Naive thymus-derived CD4-positive, alpha-beta T cell (primary cell): ENCODE measurements around the gene GRIP2. TPM values are rescaled to one million over a fixed set of nuclear protein-coding genes. Genes with fewer than 3 reads are reported as not detected.

Experiments
- ATAC-seq: fragments of 150-1000 bp; cut with Tn5 transposase; 2 replicates; pipeline ENCODE4 v1.10.0; 2021; ENCODE audit warnings: mild to moderate bottlenecking, moderate library complexity
- CTCF ChIA-PET: fragments of 350-600 bp; sonication (Branson Sonifier 250); formaldehyde crosslinking; loops from one replicate; lab custom pipeline; 2021; ENCODE audit warnings: antibody characterized with exemption; lab: Charles Lee
- POLR2A ChIA-PET: fragments of 350-600 bp; sonication (Branson Sonifier 250); formaldehyde crosslinking; loops from one replicate; lab custom pipeline; 2021; ENCODE audit warnings: antibody characterized with exemption, inconsistent platforms; lab: Charles Lee
- DNase-seq, 9 donors: peaks; one replicate each; pipeline versions ENCODE4 v3.0.0 to v3.0.0-alpha.2; 2020 to 2022; ENCODE audit warnings: mixed read lengths in 1 of 9
- H3K27ac ChIP-seq: one replicate; pipeline ENCODE4 v1.7.0; 2013; ENCODE audit warnings: mild to moderate bottlenecking, low read depth, low read length, moderate library complexity
- H3K27me3 ChIP-seq, 2 donors: one replicate each; pipeline ENCODE4 v1.7.0; 2013; ENCODE audit warnings: low read length in 2 of 2, mild to moderate bottlenecking in 2 of 2, moderate library complexity in 2 of 2; ENCODE audit not compliant: control insufficient read depth in 2 of 2, insufficient read depth in 2 of 2
- H3K36me3 ChIP-seq, 3 experiments: 1 replicate in 2 of 3; 2 replicates in 1 of 3; pipeline ENCODE4 v1.7.0; 2013; ENCODE audit warnings: low read length in 3 of 3, mild to moderate bottlenecking in 3 of 3, moderate library complexity in 1 of 3; ENCODE audit not compliant: insufficient read depth in 3 of 3, control insufficient read depth in 2 of 3
- H3K4me1 ChIP-seq, 2 donors: one replicate each; pipeline ENCODE4 v1.7.0; 2013; ENCODE audit warnings: low read length in 2 of 2, mild to moderate bottlenecking in 2 of 2, moderate library complexity in 1 of 2; ENCODE audit not compliant: control insufficient read depth in 2 of 2, insufficient read depth in 2 of 2
- H3K4me3 ChIP-seq: 2 replicates; pipeline ENCODE4 v1.7.0; 2013; ENCODE audit warnings: mild to moderate bottlenecking, low read length
- H3K9me3 ChIP-seq, 3 experiments: 1 replicate in 2 of 3; 2 replicates in 1 of 3; pipeline ENCODE4 v1.7.0; 2013; ENCODE audit warnings: low read length in 3 of 3; ENCODE audit not compliant: control insufficient read depth in 2 of 3
- H3K27ac Mint-ChIP-seq, 9 donors: one replicate each; pipeline ENCODE4 v1.8.0; 2020 to 2022; ENCODE audit warnings: mixed read lengths in 9 of 9, mild to moderate bottlenecking in 8 of 9, moderate library complexity in 5 of 9, inconsistent platforms in 2 of 9
- H3K27me3 Mint-ChIP-seq, 5 donors: one replicate each; pipeline ENCODE4 v1.8.0; 2021 to 2022; ENCODE audit warnings: mixed read lengths in 5 of 5, mild to moderate bottlenecking in 1 of 5
- H3K36me3 Mint-ChIP-seq, 5 donors: one replicate each; pipeline ENCODE4 v1.8.0; 2020 to 2022; ENCODE audit warnings: mixed read lengths in 5 of 5, mild to moderate bottlenecking in 3 of 5, inconsistent platforms in 1 of 5
- H3K4me1 Mint-ChIP-seq, 7 donors: one replicate each; pipeline ENCODE4 v1.8.0; 2020 to 2022; ENCODE audit warnings: mixed read lengths in 7 of 7, mild to moderate bottlenecking in 3 of 7, inconsistent platforms in 1 of 7
- H3K4me3 Mint-ChIP-seq, 10 donors: one replicate each; pipeline ENCODE4 v1.8.0; 2020 to 2022; ENCODE audit warnings: mild to moderate bottlenecking in 10 of 10, mixed read lengths in 10 of 10, moderate library complexity in 6 of 10, inconsistent platforms in 2 of 10
- H3K9me3 Mint-ChIP-seq, 11 donors: one replicate each; pipeline ENCODE4 v1.8.0; 2020 to 2022; ENCODE audit warnings: mixed read lengths in 11 of 11, mild to moderate bottlenecking in 4 of 11, inconsistent platforms in 1 of 11, moderate library complexity in 1 of 11
- intact Hi-C, 2 donors: fragments of 100-400 bp; cut with micrococcal nuclease; formaldehyde crosslinking; loops; one replicate each; pipeline ENCODE4 v1.15.1; 2023
- polyA plus RNA-seq, 2 donors: library from polyadenylated mRNA; unstranded; fragments of 300-500 nt; fragmentation: Illumina TruSeq; gene quantifications; one replicate each; pipeline ENCODE4 v1.2.3, GENCODE V29; 2021
- total RNA-seq, 6 experiments: library from RNA in 5 of 6; stranded (reverse) in 5 of 6; gene quantifications; 1 replicate in 5 of 6; 2 replicates in 1 of 6; pipeline ENCODE4 v1.2.3 and lab custom pipeline; 2021 to 2026

GRIP2 gene
- total and polyA plus RNA-seq, 7 experiments from 2014 or later, result not detected

DNA sequence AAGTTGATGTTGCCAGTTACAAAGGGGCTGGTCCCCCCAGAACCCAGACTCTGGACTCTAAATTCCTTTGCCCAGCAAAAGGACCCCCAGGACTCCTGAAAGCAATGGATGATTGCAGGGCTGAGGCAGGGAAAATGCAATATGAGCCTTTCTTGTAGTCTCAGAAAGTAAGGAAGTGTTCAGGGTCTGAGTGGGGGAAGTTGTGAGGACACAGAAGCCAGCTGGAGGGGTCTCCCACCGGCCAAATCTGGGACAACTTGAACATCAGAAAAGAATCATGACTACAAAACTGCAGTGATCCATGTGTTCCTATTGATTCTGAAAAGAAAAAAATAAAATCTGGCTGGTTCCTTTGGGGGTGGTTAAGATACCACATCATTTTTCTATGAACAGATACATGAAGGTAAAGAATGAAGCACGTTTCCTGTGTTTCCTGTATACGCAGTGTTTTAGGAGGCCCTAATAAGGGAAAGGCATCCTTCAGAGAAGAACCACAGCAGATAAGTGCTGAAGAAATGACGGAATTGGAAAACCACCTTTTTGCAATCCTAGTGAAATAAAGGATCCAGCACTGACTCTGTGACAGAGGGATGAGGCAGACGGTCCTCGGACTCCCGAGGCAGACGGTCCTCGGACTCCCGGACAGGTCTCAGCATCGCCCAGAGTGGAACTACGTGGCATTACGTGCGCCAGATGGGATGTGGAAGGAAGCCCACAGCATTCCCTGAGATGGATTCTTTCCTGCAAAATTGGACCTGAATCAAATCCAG lies 22.2 kb upstream of the GRIP2 start:
- Histone ChIP-seq H3K9me3 (no peaks in the 10 kb centered on the region), H3K4me3 (no peak overlapping the region), H3K36me3 (no peaks in the 10 kb centered on the region), H3K27ac (no peak overlapping the region), H3K27me3 (no peaks in the 10 kb centered on the region), H3K4me1 (no peaks in the 10 kb centered on the region)
- no peaks in the 10 kb centered on the region for H3K9me3 Mint-ChIP-seq
- ChIA-PET POLR2A (no interaction called here), CTCF (no interaction called here)
- H3K36me3 Mint-ChIP-seq, result no peaks in the 10 kb centered on the region
- H3K4me1 Mint-ChIP-seq, result peaks cover 0 to 10% (median 0%) of the 10 kb centered on the region in 7 donors
- intact Hi-C loops, result no loop called here
- peaks cover under 1 to 24% (median 16%) of the 10 kb centered on the region in 5 donors for H3K27me3 Mint-ChIP-seq
- H3K4me3 Mint-ChIP-seq, result no peak overlapping the region
- ATAC-seq (no peak), DNase-seq (no peak)
- no peak overlapping the region for H3K27ac Mint-ChIP-seq

DNA sequence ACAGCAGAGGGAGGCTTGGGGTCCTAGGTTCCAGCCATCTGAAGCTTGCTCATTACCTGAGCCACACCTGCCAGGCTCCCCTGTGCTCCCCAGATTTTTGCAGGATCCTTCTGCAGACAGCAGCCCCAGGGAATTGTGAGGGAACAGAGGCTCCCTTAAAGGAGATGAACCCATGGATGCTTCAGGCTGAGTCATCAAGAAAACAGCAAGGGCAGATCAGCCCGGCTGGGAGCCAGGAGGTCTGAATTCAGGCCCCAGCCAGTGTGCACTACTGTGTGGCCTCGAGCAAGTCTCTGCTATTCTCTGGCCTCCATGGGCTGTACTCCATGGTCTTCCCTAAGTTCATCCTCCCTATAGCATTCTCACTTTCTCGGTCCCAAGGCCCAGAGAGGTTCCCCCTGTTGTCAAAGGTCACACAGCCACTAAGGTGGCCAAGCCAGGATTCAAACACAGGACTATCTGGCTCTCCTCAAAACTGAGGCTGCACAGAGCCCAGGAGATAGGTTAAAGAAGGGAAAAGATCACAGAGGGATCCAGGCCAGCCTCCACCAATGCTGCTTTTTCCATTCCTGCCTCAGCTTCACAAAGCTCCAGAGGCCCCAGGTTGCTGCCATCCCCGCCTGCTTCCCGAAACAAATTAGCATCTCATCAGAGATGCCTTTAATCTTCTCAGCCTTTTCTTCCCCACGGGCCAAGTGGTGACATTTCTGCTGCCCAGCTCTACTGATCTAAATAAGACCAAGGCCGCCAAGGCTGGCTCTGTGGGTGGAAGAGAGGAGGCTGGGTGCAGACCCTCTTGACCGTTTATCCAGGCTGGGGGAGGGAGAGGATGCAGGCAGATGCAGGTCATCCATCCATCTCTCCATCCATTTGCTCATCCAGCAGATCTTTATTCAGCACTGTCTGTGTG lies 21.2 kb upstream of the GRIP2 start:
- Histone ChIP-seq H3K27me3 (no peaks in the 10 kb centered on the region), H3K4me3 (no peak overlapping the region), H3K9me3 (no peaks in the 10 kb centered on the region), H3K27ac (no peak overlapping the region), H3K36me3 (no peaks in the 10 kb centered on the region), H3K4me1 (no peaks in the 10 kb centered on the region)
- Mint-ChIP-seq H3K27me3 (peaks cover 5 to 31% (median 23%) of the 10 kb centered on the region in 5 donors), H3K9me3 (no peaks in the 10 kb centered on the region), H3K4me1 (peaks cover 0 to 11% (median 2%) of the 10 kb centered on the region in 7 donors), H3K27ac (no peak overlapping the region), H3K36me3 (no peaks in the 10 kb centered on the region), H3K4me3 (no peak overlapping the region)
- ChIA-PET POLR2A (no interaction called here), CTCF (no interaction called here)
- DNase-seq, result no peak
- intact Hi-C loops, result no loop called here
- ATAC-seq, result no peak

DNA sequence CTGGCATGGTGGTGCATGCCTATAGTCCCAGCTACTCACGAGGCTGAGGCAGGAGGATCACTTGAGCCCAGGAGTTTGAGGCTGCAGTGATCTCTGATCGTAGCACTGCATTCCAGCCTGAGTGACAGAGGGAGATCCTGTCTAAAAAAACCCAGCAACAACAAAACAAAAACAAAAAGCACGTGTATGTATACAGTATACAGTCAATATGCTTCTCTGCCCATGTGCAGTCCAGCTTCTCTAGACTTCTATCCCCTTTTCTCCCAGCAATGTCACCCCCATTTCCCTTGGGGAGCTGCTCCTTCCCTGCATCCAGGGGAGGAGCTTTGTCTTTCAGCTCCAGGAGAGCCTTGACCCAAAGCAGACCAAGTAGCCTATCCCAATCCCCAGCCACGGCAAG lies 20.0 kb upstream of the GRIP2 start:
- Histone ChIP-seq H3K4me3 (no peak overlapping the region), H3K9me3 (no peaks in the 10 kb centered on the region), H3K36me3 (no peaks in the 10 kb centered on the region), H3K27me3 (no peaks in the 10 kb centered on the region), H3K4me1 (no peaks in the 10 kb centered on the region), H3K27ac (no peak overlapping the region)
- H3K27ac Mint-ChIP-seq, result no peak overlapping the region
- ChIA-PET CTCF (no interaction called here), POLR2A (no interaction called here)
- H3K4me1 Mint-ChIP-seq, result peaks cover 6 to 19% (median 10%) of the 10 kb centered on the region in 7 donors
- intact Hi-C loops, result no loop called here
- no peak for DNase-seq
- no peaks in the 10 kb centered on the region for H3K9me3 Mint-ChIP-seq
- peaks cover 14 to 43% (median 32%) of the 10 kb centered on the region in 5 donors for H3K27me3 Mint-ChIP-seq
- no peak overlapping the region for H3K4me3 Mint-ChIP-seq
- ATAC-seq, result no peak
- H3K36me3 Mint-ChIP-seq, result no peaks in the 10 kb centered on the region

DNA sequence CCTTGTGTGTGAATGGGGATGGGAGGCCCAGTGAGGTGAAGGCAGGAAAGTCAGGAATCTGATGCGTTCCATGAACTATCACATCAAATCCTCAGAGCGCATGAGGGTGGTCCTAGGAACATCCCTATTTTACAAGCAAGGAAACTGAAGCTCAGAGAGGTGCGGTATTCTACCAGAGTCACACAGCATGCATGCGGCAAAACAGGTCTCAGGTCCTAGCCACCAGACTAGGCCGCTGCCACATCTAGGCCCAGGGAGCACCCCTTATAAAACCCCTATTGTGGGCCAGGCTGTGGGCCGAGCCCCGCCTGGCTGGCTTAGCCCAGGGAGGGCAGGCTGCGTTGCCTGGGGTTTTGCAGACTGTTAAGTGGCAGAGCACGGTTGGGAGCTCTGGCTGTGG lies 17.9 kb upstream of the GRIP2 start:
- Histone ChIP-seq H3K36me3 (no peaks in the 10 kb centered on the region), H3K27ac (no peak overlapping the region), H3K9me3 (no peaks in the 10 kb centered on the region), H3K4me3 (no peak overlapping the region), H3K27me3 (no peaks in the 10 kb centered on the region), H3K4me1 (no peaks in the 10 kb centered on the region)
- Mint-ChIP-seq H3K27me3 (peaks cover 29 to 59% (median 40%) of the 10 kb centered on the region in 5 donors), H3K4me1 (peaks cover 7 to 17% (median 10%) of the 10 kb centered on the region in 7 donors), H3K36me3 (peaks cover 0 to 4% (median 0%) of the 10 kb centered on the region in 5 donors), H3K27ac (no peak overlapping the region), H3K4me3 (no peak overlapping the region), H3K9me3 (no peaks in the 10 kb centered on the region)
- ATAC-seq (no peak), DNase-seq (no peak)
- POLR2A ChIA-PET, result no interaction called here
- intact Hi-C loops, result no loop called here
- CTCF ChIA-PET, result no interaction called here

DNA sequence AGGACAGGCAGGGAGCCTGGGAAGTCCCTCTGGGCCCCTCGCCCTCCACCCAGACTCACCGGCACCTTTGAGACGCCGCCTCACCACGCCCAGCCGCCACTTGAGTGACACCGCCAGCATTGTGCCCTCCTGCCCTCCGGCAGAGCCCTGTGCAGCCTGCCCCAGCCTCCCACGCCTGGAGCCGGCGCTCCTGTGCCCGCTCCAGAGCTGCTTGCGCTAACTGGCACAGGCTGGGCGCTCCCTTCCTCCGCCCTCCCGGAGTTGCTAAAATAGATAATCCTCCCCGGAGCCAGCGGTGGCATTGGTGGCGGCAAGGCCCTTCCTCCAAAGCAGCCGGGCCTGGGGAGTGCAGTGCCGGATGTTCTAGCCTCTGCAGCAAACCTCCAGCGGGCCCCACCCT lies 15.7 kb upstream of the GRIP2 start:
- H3K36me3 ChIP-seq, result no peaks in the 10 kb centered on the region
- POLR2A ChIA-PET, result no interaction called here
- H3K9me3 Mint-ChIP-seq, result no peaks in the 10 kb centered on the region
- H3K4me1 ChIP-seq, result no peaks in the 10 kb centered on the region
- peak overlapping the region in 1 of 9 donors; percentile 48 for H3K27ac Mint-ChIP-seq
- ATAC-seq (no peak), DNase-seq (no peak)
- H3K27me3 ChIP-seq, result no peaks in the 10 kb centered on the region
- peaks cover 0 to 4% (median 0%) of the 10 kb centered on the region in 5 donors for H3K36me3 Mint-ChIP-seq
- H3K27me3 Mint-ChIP-seq, result peaks cover 33 to 64% (median 45%) of the 10 kb centered on the region in 5 donors
- H3K9me3 ChIP-seq, result no peaks in the 10 kb centered on the region
- no peak overlapping the region for H3K4me3 ChIP-seq
- CTCF ChIA-PET, result no interaction called here
- peaks cover 7 to 11% (median 10%) of the 10 kb centered on the region in 7 donors for H3K4me1 Mint-ChIP-seq
- no peak overlapping the region for H3K27ac ChIP-seq
- H3K4me3 Mint-ChIP-seq, result peak overlapping the region in 6 of 10 donors; percentile 3 to 85 (median 51)
- intact Hi-C loops, result no loop called here

DNA sequence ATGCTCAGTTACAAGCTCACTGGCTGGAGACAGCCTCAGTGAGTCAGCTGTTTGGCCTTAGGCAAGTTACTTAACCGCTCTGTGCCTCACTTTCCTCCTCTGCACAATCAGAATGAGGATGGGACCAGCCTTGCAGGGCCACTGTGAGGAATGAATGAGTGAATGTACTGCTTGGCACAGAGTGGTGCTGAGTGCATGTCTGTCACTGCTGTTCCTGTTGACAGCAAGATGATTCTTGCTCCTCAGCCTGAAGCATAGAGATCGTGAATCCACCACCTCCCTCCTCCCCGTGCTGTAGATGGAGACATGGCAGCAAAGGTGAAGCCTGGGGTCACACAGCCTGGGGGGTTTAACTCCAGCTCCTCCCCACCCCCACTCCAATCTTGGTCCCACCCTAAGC lies 14.6 kb upstream of the GRIP2 start:
- no peak overlapping the region for H3K27ac ChIP-seq
- H3K36me3 ChIP-seq, result no peaks in the 10 kb centered on the region
- POLR2A ChIA-PET, result no interaction called here
- DNase-seq (no peak), ATAC-seq (no peak)
- no peak overlapping the region for H3K4me3 ChIP-seq
- no peaks in the 10 kb centered on the region for H3K9me3 ChIP-seq
- H3K4me1 Mint-ChIP-seq, result peaks cover 7 to 13% (median 10%) of the 10 kb centered on the region in 7 donors
- peaks cover 0 to 4% (median 0%) of the 10 kb centered on the region in 5 donors for H3K36me3 Mint-ChIP-seq
- peaks cover 34 to 73% (median 54%) of the 10 kb centered on the region in 5 donors for H3K27me3 Mint-ChIP-seq
- H3K4me1 ChIP-seq, result no peaks in the 10 kb centered on the region
- CTCF ChIA-PET, result interaction anchor here (0.6 kb wide), 1 partner anchor 89 kb away, joined by 4 read pairs; no protein-coding TSS in a partner anchor
- no peak overlapping the region for H3K27ac Mint-ChIP-seq
- H3K27me3 ChIP-seq, result no peaks in the 10 kb centered on the region
- no peaks in the 10 kb centered on the region for H3K9me3 Mint-ChIP-seq
- no peak overlapping the region for H3K4me3 Mint-ChIP-seq
- intact Hi-C loops, result no loop called here
